ENCODE measurements around the gene TRIOBP. TPM values are rescaled to one million over a fixed set of nuclear protein-coding genes. Genes with fewer than 3 reads are reported as not detected.
A peak's percentile ranks its signal among the peaks of the same experiment; 100 is the strongest.
"Not testable (repeated sequence)": the region's sequence is repeated elsewhere in the genome, so short reads cannot be mapped to it uniquely, and the experiment has no call there.

The TRIOBP gene, protein sequence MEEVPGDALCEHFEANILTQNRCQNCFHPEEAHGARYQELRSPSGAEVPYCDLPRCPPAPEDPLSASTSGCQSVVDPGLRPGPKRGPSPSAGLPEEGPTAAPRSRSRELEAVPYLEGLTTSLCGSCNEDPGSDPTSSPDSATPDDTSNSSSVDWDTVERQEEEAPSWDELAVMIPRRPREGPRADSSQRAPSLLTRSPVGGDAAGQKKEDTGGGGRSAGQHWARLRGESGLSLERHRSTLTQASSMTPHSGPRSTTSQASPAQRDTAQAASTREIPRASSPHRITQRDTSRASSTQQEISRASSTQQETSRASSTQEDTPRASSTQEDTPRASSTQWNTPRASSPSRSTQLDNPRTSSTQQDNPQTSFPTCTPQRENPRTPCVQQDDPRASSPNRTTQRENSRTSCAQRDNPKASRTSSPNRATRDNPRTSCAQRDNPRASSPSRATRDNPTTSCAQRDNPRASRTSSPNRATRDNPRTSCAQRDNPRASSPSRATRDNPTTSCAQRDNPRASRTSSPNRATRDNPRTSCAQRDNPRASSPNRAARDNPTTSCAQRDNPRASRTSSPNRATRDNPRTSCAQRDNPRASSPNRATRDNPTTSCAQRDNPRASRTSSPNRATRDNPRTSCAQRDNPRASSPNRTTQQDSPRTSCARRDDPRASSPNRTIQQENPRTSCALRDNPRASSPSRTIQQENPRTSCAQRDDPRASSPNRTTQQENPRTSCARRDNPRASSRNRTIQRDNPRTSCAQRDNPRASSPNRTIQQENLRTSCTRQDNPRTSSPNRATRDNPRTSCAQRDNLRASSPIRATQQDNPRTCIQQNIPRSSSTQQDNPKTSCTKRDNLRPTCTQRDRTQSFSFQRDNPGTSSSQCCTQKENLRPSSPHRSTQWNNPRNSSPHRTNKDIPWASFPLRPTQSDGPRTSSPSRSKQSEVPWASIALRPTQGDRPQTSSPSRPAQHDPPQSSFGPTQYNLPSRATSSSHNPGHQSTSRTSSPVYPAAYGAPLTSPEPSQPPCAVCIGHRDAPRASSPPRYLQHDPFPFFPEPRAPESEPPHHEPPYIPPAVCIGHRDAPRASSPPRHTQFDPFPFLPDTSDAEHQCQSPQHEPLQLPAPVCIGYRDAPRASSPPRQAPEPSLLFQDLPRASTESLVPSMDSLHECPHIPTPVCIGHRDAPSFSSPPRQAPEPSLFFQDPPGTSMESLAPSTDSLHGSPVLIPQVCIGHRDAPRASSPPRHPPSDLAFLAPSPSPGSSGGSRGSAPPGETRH (N-terminal part only)
- 10 to 100 TPM; 87.2 TPM for total RNA-seq
- long read RNA-seq, transcript TRIOBP-203 (14 exons, 2,324 nt): major isoform, 410 of 688 reads
- long read RNA-seq, transcript TRIOBP-205 (8 exons, 2,125 nt): minor isoform, 10 of 688 reads
- long read RNA-seq, partial matches to known transcripts: 111 of 688 reads
- long read RNA-seq, other reads (novel, unspliced or antisense): 157 of 688 reads

GRCh38 chr22:37696657-37697537 is at the start of gene TRIOBP:
TRIOBP (plus strand) TSS chr22:37697048; CDS start chr22:37701366, 4,318 bp downstream.
- intact Hi-C loops (cut with DNase I, micrococcal nuclease): no loop called here
- ATAC-seq (peak; percentile 95), DNase-seq (peak; percentile 97 to 98)

DNA sequence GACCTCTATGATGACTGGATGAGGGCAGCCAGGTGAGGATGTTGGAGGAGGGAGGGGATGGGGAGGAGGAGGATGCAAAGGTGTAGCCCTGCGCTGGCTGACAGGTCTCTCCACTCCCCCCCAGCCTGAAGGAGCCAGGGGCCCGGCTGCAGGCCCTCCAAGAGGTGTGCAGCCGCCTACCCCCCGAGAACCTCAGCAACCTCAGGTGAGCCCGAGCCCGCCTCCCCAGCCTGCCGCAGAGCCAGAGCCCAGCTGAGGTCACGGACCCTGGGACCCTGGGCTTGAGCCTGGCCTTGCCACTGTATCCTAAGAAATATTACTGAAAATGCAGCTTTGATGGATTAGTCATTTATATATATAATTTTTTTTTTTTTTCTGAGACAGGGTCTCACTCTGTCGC is 49.5 kb upstream of the TRIOBP start:
- intact Hi-C loops (cut with DNase I, micrococcal nuclease): loop anchor here in 1 of 2 donors (10.0 kb wide), 1 partner anchor 147 kb away; no protein-coding TSS in a partner anchor
- ATAC-seq: peak; percentile 26

GRCh38 chr22:37647928-37648327 is 48.9 kb upstream of the TRIOBP start:
- DNase-seq (no peak), ATAC-seq (peak; percentile 76)
- intact Hi-C loops (cut with DNase I, micrococcal nuclease): loop anchor here in 1 of 2 donors (10.0 kb wide), 1 partner anchor 147 kb away; no protein-coding TSS in a partner anchor

More for the DNA sequence above, 49.5 kb upstream of the TRIOBP start:
- no peak for DNase-seq

DNA sequence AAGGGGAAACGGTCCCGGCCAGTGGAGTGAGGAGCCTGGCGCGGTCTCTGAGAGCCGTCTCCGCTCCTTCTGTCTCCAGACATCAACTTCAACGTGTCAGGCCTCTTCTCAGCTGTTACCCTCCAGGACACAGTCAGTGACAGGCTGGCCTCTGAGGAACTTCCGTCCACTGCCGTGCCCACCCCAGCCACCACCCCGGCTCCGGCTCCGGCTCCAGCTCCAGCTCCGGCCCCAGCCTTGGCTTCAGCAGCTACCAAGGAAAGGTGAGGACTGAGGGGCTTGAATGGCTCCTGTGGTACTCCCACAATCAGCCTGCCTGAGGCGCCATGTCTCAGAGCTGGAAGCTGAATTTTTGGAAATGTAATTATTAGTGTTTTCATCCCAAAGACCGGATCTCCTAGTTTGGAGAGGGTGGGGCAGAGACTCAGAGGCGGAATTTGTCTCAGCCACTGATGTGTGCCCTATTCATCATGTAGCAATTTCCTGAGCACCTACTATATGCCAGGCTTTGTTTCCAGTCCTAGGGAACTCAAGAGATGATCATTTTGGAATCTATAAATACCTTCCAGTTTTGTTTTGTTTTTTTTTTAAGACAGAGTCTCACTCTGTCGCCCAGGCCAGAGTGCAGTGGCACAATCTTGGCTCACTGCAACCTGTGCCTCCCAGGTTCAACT is 46.2 kb upstream of the TRIOBP start:
- intact Hi-C loops (cut with DNase I, micrococcal nuclease): no loop called here
- ATAC-seq (no peak), DNase-seq (no peak)

DNA sequence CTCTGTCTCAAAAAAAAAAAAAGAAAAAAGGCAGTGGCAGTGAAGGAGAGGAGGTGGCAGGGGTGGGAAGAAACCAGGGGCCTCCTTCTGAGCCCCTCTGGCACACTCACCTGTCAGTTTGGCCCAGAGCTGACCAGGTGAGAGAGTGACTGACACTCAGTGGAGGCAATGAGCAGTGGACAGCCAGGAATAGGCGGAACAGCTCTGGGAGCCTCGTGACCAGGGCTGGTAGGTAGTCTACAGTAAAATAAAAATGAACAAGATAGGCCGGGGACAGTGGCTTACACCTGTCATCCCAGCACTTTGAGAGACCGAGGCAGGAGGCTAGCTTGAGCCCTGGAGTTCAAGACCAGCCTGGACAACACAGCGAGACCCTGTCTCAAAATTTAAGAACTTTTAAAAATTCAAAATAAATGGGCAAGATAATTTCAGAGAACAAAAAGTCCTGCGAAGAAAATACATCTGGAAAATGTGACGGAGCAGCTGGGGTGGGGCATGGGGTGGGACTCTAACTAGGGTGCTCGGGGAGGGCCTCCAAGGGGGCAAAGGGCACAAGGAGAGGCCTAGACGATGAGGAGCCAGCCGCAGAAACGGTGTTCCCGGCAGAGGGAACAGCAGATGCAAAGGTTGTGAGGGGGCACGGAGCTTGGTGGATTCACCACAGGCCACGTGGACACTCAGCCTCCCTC is 42.1 kb upstream of the TRIOBP start:
- ATAC-seq (peak; percentile 58), DNase-seq (peak; percentile 79 to 87)
- intact Hi-C loops (cut with DNase I, micrococcal nuclease): no loop called here

DNA sequence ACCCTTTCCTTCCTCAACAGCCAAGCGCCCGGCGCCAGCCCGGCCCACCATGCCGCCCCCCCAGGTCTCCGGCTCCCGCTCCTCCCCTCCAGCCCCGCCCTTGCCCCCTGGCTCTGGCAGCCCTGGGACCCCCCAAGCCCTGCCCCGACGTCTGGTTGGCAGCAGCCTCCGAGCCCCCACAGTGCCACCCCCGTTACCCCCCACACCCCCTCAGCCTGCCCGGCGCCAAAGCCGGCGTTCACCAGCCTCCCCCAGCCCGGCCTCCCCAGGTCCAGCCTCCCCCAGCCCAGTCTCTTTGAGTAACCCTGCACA is 41.6 kb upstream of the TRIOBP start:
- no peak for DNase-seq
- intact Hi-C loops (cut with DNase I, micrococcal nuclease): no loop called here
- ATAC-seq: no peak

GRCh38 chr22:37656583-37656982 is 40.3 kb upstream of the TRIOBP start:
- ATAC-seq: not testable (repeated sequence)

GRCh38 chr22:37657590-37658132 is 39.2 kb upstream of the TRIOBP start:
- ATAC-seq (no peak), DNase-seq (no peak)
- intact Hi-C loops (cut with DNase I, micrococcal nuclease): no loop called here

More at GRCh38 chr22:37656583-37656982, 40.3 kb upstream of the TRIOBP start:
- DNase-seq; intact Hi-C loops (cut with DNase I, micrococcal nuclease): not testable (repeated sequence)

DNA sequence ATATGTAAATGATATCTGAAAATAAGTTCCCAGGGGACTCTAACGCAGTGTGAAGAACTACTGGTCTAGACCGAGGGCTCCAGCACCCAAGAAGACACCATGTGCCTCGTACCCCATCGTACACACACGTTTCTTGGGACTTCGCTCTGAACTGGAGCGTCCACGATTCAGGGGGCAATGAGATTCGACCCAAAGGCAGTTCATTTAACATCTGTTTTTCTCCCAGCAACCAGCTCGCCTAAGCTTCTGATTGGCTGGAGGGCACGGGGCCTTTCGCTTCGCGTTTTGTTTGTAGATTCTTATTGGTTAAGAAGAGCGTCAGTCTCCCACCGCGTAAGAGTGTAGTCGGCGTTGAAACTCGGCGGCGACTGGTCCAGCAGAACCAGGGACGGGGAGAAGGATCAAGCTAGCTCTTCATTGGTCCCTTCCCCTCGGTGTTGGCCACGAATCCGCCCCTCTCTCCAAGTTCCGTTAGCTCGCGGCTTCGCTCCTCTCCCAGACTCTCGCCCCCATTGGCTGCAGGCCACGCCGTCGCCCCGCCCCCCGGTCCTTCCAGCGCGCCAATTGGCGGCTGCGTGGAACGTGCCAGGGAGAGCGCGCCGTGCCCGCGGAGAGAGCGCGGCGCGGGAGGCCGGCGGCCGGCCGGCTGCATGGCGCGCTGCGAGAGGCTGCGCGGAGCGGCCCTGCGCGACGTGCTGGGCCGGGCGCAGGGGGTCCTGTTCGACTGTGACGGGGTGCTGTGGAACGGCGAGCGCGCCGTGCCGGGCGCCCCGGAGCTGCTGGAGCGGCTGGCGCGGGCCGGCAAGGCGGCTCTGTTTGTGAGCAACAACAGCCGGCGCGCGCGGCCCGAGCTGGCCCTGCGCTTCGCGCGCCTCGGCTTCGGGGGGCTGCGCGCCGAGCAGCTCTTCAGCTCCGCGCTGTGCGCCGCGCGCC is 38.4 kb upstream of the TRIOBP start, which contains the start of gene PDXP:
Gene PDXP, plus strand, starts transcription at position 591 of the 933 bp plus-strand sequence. Its CDS starts 60 bp downstream, at position 651.
- peak; percentile 98 to 100 for DNase-seq
- intact Hi-C loops (cut with DNase I, micrococcal nuclease): no loop called here
- ATAC-seq: peak; percentile 74

GRCh38 chr22:37659066-37659896 is 37.6 kb upstream of the TRIOBP start:
- intact Hi-C loops (cut with DNase I, micrococcal nuclease): no loop called here
- ATAC-seq: peak; percentile 58

DNA sequence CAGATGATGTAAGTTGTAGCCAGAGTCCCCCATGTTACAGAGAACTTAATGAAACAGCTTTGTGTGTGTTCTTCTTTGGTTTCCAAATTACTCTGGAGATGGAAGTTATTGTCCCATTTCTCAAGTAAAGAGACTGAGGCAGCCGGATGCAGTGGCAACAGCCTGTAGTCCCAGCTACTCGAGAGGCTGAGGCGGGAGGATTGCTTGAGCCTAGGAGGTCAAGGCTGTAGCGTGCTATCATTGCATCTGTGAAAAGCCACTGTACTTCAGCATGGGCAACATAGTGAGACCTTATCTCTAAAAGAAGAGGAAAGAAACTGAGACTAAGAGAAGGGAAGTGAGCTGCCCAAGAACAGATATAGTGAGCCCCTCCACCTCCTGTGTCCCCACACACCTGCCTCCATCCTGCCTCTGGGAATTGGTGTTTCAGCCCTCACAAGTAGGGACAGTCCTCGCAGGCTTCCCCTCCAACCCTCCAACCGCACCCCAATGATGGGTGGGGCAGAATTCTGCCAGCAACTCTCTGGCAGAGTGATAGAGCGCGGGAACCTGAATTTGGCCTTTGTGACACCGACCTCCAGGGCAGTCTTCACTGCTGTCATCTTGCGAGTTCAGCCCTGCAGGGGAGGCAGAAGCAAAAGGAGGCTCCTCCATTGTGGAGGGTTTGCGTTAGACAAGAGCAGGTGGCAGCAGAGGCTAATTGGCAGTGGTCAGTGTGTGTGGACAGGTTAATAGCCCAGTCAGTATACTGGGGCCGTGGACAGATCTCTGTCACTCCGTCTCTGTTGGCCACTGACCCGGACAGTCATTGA is 36.7 kb upstream of the TRIOBP start:
- ATAC-seq (no peak), DNase-seq (no peak)
- intact Hi-C loops (cut with DNase I, micrococcal nuclease): no loop called here

More at GRCh38 chr22:37659066-37659896, 37.6 kb upstream of the TRIOBP start:
- DNase-seq: peak; percentile 78 to 82

DNA sequence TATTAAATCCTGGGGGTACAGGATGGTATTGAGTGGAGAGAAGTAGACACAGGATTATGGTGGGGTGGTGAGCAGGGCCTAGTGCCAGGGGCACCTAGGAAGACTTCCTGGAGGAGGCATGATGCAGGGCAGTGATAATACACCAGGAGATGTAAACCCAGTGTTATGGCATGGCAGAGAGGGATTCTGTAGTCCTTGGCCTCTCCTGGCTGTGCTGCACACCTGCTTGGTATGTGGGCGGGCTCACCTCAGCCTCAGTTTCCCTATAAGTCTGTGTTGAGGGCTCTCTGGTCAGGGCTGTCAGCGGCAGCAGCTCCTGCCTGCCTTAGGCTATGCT is 36.2 kb upstream of the TRIOBP start:
- intact Hi-C loops (cut with DNase I, micrococcal nuclease): no loop called here
- DNase-seq (no peak), ATAC-seq (no peak)

- intact Hi-C loops (cut with DNase I, micrococcal nuclease): no loop called here
- no peak for DNase-seq
- no peak for ATAC-seq
These were observed 35.5 kb upstream of the TRIOBP start for GRCh38 chr22:37661160-37661924.

Measured in left colon (tissue), 2 donors.